NCI-H1092 (cell line): ENCODE measurements around the gene CMPK1.
"Not testable (repeated sequence)": the region's sequence is repeated elsewhere in the genome, so short reads cannot be mapped to it uniquely, and the experiment has no call there.

Experiments used
- DNase-seq: peaks from one replicate; lab custom pipeline; 2025; lab: John Stamatoyannopoulos, UW

The CMPK1 gene

DNA sequence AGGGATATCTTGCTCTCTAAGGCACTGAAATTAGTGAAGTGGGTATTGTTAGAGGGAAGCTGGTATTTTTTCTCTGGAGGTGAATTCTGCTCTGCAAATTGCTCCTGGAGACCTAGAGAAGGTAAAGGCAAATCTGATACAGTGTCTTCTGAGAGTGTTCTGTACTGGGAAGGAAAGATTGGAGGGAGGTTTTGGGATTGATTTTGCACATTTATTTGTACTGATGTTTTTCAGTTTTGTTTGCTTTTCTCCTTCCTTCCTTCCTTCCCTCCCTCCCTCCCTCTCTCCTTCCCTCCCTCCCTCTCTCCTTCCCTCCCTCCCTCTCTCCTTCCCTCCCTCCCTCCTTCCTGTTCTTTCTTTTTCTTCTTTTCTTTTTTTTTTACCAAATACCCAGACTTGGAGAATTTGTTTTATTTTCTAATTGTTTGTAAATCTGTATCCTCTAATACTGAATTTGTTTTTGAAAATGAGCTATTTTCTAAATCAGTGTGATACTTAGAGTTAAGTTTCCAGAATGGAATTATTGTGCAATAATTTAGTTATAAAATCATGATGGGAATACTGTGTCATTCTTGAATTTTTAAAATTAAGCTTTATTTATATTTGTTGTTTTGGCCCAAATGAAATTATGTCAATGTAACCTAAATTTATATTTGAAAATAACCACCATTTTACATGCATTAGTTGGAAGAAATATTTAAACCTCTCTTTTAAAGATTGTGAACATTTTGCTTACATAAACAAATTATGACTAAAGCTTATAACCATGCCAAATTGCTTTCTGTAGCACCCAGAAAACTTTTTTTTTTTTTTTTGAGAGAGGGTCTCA, 4.9 kb downstream of the CMPK1 start:
- DNase-seq: no peak

DNA sequence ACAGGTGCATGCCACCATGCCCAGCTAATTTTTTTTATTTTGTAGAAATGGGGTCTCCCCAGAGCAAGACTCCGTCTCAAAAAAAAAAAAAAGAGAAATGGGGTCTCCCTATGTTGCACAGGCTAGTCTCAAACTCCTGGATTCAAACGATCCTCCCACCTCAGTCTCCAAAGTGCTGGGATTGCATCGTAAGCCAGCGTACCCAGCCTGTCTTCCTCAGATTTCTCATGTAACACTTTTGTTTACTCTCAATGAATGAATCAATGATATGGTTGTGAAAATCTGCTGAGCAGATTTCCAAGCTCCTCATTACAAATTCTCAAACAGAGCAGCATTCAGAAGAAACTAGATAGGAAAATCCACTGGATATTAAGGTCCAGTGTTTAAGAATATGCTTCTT, 6.6 kb downstream of the CMPK1 start:
- no peak for DNase-seq

DNA sequence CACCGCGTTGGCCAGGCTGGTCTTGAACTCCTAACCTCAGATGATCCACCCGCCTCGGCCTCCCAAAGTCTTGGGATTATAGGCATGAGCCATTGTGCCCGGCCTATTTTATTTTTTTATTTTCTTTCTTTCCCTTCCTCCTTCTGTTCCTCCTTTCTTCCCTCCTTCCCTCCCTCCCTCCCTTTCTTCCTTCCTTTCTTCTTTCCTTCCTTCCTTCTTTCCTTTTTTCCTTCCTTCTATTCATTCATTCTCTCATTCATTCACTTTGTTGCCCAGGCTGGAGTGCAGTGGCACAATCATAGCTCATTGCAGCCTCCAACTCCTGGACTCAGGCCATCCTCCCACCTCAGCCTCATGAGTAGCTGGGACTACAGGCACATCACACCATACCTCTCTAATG, 13.4 kb downstream of the CMPK1 start:
- not testable (repeated sequence) for DNase-seq

DNA sequence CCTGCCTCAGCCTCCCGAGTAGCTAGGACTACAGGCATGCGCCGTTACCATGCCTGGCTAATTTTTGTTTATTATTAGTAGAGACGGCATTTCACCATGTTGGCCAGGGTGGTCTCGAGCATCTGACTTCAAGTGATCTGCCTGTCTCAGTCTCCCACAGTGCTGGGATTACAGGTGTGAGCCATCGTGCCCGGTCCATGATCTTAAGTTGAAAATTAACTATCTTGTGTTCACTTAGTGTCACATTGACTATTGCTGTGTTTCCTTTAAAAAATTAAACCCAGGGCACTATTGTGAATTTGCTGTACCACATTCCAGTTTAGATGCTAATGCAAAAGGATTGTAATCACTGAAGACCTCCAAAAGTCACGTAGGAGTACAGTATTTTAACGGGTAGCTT, 14.1 kb downstream of the CMPK1 start:
- no peak for DNase-seq

DNA sequence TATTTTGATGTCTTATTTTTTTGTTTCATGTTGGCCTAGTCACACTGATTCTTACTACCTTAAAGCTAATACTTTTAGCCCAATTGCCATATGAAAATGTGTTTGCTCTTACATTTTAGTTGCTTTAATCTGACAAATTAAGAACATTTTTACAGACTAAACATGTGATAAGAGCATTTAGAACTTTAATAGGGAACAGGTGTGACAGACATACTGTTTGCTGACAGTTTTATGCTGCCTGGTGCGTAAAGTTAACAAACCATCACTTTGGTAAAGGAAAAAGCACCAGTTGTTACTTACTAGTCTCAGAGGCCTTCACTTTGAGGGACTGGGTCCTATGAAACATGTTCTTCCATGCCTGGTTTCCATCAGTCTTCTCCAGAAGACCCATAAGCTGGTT, 14.7 kb downstream of the CMPK1 start:
- DNase-seq: no peak

DNA sequence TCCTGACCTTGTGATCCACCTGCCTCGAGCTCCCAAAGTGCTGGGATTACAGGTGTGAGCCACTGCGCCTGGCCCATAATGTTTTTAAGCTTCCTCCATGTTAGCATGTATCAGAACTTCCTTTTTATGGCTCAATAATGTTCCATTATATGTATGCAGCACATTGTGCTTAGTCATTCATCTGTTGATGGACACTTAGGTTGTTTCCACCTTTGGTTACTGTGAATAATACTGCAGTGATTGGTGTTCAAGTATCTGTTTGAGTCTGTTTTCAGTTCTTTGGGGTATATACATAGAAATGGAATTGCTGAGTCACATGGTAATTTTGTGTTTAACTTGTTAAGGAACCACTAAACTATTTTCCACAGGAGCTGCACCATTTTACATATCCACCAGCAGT, 17.7 kb downstream of the CMPK1 start:
- no peak for DNase-seq

DNA sequence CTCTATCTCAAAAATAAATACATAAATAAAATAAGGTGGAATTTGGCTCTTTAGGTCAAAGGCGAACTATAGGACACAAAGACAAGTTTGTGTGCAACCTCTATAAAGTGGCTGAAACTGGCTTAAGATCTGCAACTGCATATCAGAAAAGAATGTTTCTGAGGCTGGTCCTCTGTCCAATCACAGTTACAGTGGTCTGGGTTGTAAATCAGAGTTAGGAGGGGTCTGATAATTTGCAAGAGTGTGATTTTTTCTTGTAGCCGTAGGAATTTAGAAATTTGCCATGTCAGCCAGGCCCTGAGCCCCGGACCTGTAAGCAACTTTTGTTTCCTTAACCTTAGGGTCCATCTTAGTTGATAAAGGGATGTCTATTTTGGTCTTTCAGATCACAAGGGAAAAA, 27.8 kb downstream of the CMPK1 start:
- no peak for DNase-seq

DNA sequence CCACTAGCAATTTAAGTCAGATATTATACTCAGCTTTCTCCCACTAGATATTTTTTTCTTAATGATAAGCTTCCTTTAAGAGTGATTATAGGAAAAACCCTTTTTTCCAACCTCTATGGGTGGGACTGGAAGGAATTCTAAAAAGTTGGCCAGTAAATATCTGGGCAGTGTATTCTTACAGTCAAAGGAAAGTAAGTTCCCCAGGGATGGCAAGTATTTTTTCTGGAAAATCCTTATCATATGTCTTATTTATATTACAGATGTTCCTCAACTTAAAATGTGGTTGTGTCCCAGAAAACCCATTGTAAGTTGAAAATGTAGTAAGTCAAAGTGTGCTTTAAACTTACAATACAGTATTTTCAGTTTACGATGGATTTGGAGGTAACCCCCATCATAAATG, 29.2 kb downstream of the CMPK1 start:
- no peak for DNase-seq

DNA sequence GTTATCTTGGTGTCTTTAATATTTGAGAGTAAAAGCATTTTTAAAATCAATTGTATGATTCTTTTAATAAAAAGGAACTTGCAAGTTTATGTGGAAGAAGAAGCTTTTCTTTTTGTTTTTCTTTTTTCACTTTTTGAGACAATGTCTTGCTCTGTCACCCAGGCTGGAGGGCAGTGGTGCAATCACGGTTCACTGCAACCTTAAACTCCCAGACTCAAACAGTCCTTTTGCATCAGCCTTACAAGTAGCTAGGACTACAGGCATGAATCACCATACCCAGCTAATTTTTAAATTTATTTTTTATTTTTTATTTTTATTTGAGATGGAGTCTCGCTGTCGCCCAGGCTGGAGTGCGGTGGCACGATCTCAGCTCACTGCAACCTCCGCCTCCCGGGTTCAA, 34.1 kb downstream of the CMPK1 start:
- DNase-seq: no peak

DNA sequence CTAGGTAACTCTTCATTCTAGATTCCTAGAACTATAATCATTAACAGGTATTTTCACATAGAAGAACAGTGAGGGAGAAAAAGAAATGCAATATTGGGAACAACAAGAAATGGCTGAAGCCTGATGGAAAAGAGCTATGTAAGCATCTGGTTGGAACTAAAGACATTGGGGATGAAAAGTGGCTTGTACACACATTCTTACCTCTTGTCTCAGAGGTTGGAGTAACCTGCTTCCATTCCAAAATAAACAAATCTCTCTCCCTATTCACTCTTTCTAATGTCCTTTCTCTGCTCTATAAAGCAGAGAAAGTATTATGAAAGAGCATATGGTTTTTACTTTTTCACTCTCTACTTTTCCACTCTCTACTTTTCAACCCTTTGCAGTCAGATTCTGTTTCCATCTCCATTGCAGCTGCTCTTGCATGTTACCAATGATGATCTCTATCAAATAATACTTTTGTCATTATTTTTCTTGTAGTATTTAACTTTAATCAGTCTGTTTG, 37.5 kb downstream of the CMPK1 start:
- DNase-seq: no peak

DNA sequence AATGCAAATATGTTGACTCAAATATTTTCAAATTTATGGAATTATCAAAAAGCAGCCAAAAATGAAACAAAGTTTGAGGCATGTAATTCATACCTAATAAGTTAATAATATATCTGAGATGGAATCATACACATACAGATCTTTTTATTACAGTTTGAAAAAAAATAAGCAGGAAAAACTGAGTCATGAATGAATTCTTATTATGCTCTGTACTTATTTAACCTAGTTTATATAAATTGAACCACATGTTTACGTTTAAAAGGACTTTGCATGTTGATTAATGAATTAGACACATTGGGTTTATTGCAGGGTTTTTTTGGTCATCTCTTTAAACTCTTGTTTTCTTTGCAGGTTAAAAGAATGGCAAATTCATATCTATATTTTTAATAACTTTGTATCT, 40.9 kb downstream of the CMPK1 start:
- no peak for DNase-seq

DNA sequence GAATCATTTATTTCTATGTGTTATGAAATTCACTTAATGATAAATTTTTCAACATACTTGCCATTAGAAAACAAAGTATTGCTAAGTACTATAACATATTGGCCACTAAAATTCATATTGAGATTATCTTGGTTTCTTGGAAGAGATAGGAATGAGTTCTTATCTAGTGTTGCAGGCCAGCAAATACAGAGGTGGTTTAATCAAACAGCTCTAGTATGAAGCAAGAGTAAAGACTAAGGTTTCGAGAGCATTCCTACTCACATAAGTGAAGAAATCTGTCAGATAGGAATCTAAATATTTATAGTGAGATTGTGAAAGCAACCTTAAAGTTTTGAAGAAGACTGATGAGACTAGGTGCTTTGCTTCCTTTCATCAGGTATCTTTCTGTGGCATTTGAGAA, 44.6 kb downstream of the CMPK1 start:
- no peak for DNase-seq

DNA sequence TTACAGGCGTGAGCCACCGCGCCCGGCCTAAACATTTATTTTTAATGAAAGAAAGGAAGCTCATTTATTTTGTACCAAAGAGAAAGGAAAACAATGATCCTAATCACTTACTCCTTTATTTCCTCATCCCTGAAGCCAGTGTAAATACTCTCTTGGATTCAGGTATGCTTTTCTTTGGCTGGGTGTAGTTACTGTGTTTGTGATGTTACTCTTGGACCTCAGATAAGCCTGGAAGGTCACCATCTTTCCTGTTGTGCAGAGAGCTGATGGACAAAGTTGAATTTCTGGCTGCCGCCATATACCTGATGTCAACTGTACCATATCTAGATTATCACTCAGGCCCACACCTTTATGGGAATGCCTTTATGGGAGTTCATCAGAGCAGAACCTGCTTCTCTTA, 47.1 kb downstream of the CMPK1 start:
- DNase-seq: no peak

DNA sequence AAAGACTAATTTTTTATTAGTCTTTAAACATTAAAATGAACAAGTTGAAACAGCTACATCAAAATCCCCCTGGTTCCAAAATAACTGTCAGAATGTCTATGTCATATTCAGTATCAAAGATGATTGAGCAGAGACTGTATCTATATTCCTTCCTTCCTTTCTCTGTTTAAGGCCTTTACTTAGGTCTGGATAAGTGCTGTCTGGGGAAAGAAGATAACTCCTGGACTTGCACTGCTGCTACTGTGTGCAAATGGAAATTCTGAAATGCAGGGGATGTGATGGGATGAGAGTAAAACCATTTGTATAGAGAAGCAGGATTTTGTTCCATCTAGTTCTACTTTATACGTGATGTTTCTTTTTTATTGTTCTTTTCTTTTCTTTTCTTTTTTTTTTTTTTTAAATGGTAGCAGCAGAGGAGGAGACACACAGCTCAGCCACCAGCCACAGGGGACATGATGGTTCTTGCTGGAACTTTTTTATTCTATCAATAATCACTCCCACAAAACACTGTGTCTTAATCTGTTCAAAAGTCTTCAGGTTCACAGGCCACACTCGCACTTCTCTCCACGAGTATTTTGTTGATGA, 48.9 kb downstream of the CMPK1 start:
- no peak for DNase-seq

DNA sequence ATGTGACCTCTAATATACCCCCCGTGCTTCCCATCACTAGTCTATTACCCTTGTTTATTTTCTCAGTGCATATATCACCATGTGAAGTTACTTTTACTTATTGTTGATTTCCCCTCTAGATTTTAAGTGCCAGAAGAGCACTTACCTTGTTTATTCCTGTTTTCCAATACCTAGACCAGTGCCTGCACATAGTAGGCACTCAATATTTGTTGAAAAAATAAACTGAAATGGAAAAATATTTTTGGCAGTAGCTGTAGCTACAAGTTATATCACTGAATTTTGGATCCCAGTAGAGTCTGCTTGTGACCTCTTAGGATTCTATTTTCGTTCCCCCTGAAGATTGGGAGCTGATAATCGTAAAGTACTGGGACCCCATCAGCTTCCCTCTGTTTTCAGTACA, 50.5 kb downstream of the CMPK1 start:
- no peak for DNase-seq

DNA sequence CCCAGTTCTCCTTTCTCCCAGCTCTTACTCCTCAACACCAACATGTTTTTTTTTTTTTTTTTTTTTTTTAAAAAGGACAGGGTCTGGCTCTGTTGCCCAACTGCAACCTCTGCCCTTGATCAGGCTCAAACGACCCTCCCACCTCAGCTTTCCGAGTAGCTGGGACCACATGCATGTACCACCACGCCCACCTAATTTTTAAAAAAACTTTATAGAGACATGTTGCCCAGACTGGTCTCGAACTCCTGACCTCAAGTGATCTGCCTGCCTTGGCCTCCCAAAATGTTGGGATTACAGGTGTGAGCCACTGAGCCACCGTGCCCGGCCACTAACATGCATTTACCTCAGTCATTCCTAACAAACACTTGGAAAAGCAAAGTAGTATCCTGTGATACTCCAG, 51.4 kb downstream of the CMPK1 start:
- no peak for DNase-seq

DNA sequence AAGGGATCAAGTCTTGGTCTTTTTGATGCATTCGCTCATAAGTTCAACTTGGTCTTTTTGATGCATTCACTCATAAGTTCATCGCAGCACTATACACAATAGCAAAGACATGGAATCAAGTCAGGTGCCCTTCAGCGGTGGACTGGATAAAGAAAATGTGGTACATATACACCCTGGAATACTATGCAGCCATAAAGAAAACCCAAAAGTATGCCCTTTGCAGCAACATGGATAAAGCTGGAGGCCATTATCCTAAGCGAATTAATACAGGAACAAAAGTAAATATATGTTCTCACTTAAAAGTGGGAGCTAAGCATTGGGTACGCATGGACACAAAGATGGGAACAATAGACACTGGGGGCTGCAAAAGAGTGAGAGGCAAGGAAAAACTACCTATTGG, 52.7 kb downstream of the CMPK1 start:
- no peak for DNase-seq

DNA sequence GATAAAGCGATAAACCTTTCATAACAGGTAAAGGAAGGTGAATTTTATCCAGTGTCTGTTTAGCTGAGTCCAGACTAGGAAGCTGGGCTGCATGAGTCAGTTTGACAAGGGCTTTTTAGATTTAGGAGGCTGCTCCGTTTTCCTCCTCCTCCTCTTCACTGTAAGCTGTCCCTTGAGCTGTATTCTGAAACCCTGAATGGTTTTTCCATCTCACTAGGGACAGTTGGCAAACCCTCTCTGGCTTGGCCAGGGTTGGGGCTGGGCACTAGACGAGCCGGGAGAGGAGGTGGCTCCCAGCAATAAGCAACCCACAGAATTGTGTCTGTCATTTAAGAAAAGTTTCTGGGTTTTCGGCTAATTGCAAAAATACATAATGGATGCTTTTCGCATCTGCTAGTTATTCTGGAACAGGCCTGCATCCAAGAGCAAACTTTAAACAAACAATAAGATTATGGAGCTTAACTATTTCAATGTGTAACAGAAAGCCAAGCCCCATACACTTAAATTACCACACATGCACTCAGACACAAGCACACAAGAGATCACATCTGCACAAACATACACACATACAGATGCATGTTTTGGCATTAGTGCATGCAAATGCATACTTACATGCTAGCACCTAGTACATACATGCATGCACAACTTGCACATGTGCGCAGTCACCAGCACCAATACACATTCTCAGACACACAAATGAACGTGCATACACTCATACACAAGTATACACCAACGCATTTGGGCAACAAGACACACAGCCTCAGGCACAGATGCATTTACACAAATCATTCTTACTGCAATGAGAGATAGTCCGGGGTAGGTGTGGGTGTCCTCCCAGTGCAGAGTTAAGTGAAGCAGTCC, 54.7 kb downstream of the CMPK1 start:
- no peak for DNase-seq

DNA sequence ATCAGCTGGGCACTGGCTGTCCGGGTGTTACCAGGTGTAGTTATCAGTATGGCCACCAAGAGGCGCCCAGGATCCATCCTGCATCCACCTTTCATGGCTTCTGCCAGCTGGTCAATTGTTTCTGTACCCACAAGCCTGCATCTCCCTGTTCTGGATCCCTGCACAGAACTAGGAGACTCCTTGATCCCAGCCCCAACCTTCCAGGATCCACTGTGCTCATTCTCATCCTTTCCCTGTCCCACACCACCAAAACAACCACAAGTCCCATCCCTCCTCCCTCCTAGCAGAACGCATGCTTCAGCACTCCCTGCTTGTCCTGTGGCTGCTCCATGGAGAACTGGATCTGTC, 55.3 kb downstream of the CMPK1 start:
- peak; percentile 15 for DNase-seq

DNA sequence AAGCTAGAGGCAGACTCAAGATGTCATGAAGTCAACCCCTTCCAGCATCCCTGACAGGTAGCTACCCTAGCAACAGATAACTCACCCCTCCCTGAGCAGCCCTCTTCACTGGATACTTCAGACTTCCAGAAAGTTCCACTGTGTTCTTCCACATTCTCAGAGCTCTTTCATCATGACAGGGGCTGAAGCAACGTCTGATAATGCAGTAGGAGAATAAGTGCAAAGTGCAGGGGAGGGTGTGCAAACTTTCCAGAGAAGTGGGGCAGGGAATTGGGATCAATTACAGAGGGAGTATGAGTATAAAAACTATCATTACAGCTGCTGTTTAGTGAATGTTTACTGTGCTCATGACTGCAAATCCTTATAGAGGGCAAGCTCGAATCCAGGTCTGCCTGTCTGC, 56.1 kb downstream of the CMPK1 start:
- no peak for DNase-seq

DNA sequence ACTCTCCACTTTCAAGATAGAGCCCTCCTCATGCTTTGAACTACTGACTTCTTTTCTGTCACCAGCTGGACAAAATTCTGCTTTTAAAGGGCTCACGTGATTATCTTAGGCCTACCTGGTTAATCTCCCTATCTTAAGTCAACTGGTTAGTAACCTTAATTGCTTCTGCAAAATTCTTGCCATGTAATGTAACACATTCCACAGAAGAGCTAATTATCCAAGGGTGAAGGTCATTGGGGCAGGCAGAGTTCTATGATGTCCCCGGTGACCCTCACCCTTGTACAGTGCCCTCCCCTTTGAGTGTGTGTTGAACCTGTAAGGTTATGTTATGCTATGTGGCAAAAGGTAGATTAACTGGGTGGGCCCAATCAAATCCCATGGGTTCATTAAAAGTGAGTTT, 57.3 kb downstream of the CMPK1 start:
- DNase-seq: no peak

DNA sequence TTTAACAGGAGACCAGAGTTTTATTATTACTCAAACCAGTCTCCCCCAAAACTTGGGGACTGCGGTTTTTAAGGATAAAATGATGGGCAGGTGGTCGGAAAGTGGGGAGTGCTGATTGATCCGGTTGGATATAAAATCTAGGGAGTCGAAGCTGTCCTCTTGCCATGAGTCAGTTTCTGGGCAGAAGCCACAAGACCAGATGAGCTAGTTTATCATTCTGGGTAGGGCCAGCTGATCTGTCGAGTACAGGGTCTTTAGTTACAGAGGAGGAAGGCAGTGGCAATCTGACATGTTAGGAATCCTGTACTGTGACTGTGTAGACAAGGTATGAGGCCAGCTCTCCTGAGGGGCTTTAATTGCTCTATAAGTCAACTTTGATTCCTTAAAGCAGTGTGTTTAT, 59.6 kb downstream of the CMPK1 start:
- no peak for DNase-seq

DNA sequence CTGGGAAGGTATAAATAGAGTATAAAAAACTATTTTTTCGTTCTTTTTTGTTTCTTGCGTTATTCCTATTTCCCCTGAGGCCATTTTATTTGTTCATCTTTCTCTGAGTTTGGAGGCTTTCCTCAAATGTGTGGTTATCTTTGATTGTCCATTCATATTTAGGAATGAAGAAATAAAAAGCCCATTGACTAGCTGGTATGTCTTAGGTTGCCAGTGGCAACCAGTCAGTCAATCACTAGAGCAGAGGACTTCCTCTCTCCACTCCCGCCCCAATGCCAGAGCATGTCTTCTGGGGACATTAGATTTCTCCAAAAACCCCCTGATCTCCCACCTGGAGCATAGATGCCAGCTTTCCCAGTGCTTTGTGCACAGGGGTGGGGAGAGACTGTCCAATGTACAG, 61.8 kb downstream of the CMPK1 start:
- no peak for DNase-seq
